NCI-H1694 (cell line): ENCODE results near the gene CLPTM1.
"Not testable (repeated sequence)": the region's sequence is repeated elsewhere in the genome, so short reads cannot be mapped to it uniquely, and the experiment has no call there.

Experiments
- DNase-seq: peaks from one replicate; lab custom pipeline; 2025; lab: John Stamatoyannopoulos, UW

The CLPTM1 gene

DNA sequence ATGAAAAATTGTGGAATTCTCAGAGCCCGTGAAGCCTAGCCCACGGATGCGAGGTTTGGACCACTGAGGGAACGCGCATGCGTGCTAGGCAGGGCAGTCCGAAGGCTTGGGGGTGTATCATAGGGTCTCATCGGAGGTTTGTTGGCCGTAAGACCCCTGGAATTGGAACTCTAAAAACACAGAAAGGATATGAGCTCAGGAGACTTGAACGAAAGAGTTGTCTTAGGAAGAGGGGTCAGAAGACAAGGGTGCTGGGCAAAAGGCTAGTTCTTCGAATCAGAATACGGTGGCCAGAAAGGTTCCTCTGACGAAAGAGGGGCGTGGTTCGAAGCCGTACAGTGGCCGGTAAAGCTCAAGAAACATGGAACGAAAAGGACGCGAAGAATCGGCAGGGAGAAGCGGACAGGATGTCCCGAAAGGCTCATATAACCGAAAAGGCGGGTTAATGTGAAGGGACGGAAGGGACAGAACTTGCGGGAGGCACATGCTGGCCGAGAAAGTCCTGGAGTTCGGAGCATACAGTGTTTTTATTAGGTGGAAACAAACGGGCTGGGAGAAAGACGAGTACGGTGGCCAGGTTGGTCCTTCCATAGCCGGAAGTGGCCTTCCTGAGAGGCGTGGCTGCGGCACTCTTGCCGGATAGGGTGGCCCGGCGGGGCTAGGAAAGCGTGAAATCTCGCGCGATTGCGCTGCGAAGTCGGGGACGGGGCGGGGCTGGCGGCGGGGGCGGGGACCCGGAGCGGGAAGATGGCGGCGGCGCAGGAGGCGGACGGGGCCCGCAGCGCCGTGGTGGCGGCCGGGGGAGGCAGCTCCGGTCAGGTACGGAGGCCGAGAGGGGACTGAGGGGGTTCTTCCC lies at the start of gene CLPTM1:
Gene CLPTM1 (plus strand): TSS at position 732 of the 856 bp plus-strand sequence. CDS start 16 bp downstream, at position 748.
- peak; percentile 92 for DNase-seq

DNA sequence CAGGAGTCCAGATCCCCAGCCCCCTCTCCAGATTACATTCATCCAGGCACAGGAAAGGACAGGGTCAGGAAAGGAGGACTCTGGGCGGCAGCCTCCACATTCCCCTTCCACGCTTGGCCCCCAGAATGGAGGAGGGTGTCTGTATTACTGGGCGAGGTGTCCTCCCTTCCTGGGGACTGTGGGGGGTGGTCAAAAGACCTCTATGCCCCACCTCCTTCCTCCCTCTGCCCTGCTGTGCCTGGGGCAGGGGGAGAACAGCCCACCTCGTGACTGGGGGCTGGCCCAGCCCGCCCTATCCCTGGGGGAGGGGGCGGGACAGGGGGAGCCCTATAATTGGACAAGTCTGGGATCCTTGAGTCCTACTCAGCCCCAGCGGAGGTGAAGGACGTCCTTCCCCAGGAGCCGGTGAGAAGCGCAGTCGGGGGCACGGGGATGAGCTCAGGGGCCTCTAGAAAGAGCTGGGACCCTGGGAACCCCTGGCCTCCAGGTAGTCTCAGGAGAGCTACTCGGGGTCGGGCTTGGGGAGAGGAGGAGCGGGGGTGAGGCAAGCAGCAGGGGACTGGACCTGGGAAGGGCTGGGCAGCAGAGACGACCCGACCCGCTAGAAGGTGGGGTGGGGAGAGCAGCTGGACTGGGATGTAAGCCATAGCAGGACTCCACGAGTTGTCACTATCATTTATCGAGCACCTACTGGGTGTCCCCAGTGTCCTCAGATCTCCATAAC lies 49.6 kb upstream of the CLPTM1 start, which contains the start of gene APOE:
Gene APOE (plus strand): TSS at position 360 of the 724 bp plus-strand sequence. CDS start 829 bp downstream, outside the sequence.
- peak; percentile 22 for DNase-seq

GRCh38 chr19:44907613-44908012 lies 47.6 kb upstream of the CLPTM1 start:
- no peak for DNase-seq

DNA sequence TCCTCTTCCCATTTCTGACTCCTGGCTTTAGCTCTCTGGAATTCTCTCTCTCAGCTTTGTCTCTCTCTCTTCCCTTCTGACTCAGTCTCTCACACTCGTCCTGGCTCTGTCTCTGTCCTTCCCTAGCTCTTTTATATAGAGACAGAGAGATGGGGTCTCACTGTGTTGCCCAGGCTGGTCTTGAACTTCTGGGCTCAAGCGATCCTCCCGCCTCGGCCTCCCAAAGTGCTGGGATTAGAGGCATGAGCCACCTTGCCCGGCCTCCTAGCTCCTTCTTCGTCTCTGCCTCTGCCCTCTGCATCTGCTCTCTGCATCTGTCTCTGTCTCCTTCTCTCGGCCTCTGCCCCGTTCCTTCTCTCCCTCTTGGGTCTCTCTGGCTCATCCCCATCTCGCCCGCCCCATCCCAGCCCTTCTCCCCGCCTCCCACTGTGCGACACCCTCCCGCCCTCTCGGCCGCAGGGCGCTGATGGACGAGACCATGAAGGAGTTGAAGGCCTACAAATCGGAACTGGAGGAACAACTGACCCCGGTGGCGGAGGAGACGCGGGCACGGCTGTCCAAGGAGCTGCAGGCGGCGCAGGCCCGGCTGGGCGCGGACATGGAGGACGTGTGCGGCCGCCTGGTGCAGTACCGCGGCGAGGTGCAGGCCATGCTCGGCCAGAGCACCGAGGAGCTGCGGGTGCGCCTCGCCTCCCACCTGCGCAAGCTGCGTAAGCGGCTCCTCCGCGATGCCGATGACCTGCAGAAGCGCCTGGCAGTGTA lies 46.9 kb upstream of the CLPTM1 start:
- DNase-seq, result no peak

- DNase-seq, result no peak
Measured at GRCh38 chr19:44908836-44909261, 46.3 kb upstream of the CLPTM1 start.

- no peak for DNase-seq
Measured at GRCh38 chr19:44909775-44910174, 45.4 kb upstream of the CLPTM1 start.

GRCh38 chr19:44911896-44912295 lies 43.3 kb upstream of the CLPTM1 start:
- not testable (repeated sequence) for DNase-seq

DNA sequence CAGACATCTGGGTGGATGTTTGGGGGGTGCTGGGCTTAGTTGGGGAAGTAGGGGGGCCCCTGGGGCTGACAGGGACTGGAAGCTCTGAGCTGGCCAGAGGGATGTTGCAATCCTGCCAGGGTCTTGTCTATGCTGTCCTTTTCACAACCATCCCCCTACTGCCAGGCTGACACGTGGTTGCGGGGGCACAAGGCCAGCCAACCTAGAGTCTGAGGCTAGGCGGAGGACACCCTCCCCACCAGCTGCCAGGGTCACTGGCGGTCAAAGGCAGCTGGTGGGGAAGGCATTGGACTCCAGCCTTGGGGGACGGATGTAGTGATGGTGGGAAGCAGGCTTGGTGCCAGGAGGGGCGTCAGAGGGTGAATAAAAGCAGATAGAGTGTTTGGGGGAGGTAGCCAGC lies 42.3 kb upstream of the CLPTM1 start:
- DNase-seq, result peak; percentile 15

GRCh38 chr19:44913512-44914432 lies 41.4 kb upstream of the CLPTM1 start:
- not testable (repeated sequence) for DNase-seq

DNA sequence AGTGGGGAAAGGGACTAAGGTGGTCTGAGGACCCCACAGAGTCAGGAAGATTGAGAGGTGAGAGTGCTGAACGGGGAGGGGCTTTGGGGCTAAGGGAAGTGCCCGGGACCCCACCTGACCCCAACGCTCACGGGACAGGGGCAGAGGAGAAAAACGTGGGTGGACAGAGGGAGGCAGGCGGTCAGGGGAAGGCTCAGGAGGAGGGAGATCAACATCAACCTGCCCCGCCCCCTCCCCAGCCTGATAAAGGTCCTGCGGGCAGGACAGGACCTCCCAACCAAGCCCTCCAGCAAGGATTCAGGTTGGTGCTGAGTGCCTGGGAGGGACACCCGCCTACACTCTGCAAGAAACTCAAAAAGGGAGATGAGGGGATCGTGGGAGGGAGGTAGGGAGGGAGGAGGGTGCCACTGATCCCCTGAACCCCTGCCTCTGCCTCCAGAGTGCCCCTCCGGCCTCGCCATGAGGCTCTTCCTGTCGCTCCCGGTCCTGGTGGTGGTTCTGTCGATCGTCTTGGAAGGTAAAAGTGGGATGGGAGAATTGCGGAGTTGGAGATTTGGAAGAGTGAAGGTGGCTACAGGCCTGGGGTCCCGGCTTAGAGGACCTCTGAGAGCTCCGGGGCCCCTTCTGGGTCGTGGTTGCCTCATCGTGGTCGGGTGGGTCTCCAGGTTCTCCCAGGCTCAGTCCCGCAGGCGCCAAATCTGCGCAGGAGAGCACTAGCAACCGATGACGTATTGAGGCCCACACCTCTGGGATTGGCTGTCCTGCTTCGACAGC lies 40.6 kb upstream of the CLPTM1 start, which contains the start of gene APOC1:
Gene APOC1 (plus strand): TSS at position 176 of the 774 bp plus-strand sequence. CDS start 284 bp downstream, at position 460.
- DNase-seq, result peak; percentile 55

GRCh38 chr19:44924243-44924725 lies 30.9 kb upstream of the CLPTM1 start:
- DNase-seq, result no peak

DNA sequence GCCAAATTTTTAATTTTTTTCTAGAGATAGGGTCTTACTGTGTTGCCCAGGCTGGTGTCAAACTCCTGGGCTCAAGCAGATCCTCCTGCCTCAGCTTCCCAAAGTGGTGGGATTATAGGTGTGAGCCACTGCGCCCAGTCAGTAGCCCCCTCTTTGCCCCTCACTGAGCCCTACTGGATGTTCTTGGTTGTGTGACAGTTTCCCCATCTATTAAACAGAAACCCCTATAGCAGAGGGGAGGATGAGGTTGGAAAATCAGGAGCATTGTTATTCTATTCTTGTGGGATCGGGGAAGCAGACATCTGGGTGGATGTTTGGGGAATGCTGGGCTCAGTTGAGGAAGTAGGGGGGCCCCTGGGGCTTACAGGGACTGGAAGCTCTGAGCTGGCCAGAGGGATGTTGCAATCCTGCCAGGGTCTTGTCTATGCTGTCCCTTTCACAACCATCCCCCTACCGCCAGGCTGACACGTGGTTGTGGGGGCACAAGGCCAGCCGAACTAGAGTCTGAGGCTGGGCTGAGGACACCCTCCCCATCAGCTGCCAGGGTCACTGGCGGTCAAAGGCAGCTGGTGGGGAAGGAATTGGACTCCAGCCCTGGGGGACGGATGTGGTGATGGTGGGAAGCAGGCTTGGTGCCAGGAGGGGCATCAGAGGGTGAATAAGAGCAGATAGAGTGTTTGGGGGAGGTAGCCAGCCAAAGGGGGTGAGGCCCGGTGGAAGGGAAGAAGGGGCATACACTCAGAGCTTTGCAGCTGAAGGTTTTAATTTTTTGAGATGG lies 29.9 kb upstream of the CLPTM1 start:
- DNase-seq, result no peak

DNA sequence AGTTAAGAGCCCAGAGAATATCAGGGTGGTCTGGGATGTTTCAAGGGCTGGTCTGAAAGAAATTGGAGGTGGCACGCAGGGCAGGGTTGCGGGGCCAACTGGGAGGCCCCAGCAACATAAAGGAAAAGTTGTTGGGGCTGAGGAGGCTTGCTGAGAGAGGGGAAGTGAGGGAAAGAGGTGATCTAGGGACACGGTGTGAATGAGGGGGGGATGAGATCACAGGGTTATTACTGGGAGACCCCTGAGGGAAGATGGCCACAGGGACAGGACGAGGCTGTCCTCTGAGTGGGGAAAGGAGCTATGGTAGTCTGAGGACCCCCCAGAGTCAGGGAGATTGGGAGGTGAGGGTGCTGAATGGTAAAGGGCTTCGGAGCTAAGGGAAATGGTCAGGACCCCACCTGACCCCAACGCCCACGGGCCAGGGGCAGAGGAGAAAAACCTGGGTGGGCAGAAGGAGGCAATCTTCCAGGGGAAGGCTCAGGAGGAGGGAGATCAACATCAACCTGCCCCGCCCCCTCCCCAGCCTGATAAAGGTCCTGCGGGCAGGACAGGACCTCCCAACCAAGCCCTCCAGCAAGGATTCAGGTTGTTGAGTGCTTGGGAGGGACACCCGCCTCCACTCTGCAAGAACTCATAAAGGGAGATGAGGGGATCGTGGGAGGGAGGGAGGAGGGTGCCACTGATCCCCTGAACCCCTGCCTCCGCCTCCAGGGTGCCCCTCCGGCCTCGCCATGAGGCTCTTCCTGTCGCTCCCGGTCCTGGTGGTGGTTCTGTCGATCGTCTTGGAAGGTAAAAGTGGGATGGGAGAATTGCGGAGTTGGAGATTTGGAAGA lies 28.7 kb upstream of the CLPTM1 start:
- DNase-seq, result not testable (repeated sequence)

- DNase-seq, result no peak
Measured at GRCh38 chr19:44927746-44928145, 27.4 kb upstream of the CLPTM1 start.

- DNase-seq, result no peak
Measured at GRCh38 chr19:44930088-44930487, 25.1 kb upstream of the CLPTM1 start.

- no peak for DNase-seq
Measured at GRCh38 chr19:44931541-44931940, 23.6 kb upstream of the CLPTM1 start.

GRCh38 chr19:44939668-44940067 lies 15.5 kb upstream of the CLPTM1 start:
- no peak for DNase-seq

GRCh38 chr19:44942067-44942571 lies 13.1 kb upstream of the CLPTM1 start, which contains the start of gene APOC4:
TSS of gene APOC4 (plus strand) at chr19:44942237. CDS start at chr19:44942278, 41 bp downstream.
- DNase-seq, result no peak
